ENCODE data around the gene NR5A1. TPM values are rescaled to one million over a fixed set of nuclear protein-coding genes. Genes with fewer than 3 reads are reported as not detected.

NR5A1 gene
- under 1 TPM in 1 of 4 donors, not detected in 3; 0.40 TPM for total RNA-seq

DNA sequence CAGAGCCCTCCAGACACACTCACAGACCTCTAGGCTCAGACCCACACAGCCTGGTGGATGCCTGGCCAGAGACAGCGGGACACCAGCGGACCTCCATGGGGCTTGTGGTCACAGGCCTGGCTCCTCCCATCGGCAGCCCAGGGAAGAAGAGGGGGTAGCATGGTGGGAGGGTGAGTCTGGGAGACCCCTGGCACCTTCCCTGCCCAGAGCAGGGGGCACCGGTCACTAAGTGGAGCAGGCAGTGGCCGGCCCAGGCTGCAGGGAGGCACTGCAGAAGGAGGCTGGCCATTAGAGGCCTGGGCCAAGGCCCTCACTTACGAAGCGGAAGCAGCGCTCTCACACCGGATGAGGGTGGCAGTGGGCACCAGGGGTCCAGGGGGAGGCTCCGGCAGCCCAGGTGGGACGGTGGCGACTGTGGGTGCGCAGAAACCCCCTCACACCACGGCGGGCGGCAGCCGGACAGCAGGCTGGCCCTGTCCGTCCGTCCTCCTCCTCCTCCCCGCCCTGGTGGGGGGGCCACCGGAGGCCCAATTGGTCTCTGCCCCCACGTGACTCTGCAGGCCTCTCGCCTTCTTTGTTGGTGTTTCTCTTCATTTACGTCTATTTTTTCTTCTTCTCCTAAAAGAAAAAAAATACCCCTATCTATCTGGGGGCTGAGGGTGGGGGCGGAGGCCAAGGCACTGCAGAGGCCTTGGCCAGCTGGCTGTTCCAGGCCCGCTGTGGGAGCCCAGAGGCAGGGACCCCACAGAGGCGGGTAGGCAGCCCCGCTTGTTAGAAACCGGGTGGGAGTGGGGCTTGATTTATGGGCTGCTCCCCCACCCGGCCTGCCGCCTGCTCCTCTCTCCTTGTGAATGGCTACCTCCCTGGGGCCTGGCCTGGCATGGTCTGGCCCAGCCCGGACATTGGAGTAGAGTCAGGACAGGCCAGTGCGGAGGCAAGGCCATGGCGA lies at the start of gene NR5A1:
Gene NR5A1, minus strand, starts transcription at position 469 of the 949 bp plus-strand sequence. CDS start 4,004 bp downstream, outside the sequence.
- 93 to 96% methylated on average over 26 to 27 of the region's 34 CpGs for WGBS, 2 donors
- Histone ChIP-seq H3K36me3 (no peaks in the 10 kb centered on the region), H3K4me3 (replicated peaks in 1 of 3) (no peak within 1 kb of the TSS), H3K27me3 (peaks cover 26% of the 10 kb centered on the region), H3K4me1 (peaks cover 5 to 21% of the 10 kb centered on the region in 2 donors), H3K9me3 (no peaks in the 10 kb centered on the region), H3K27ac (no peak within 1 kb of the TSS)
- TF ChIP-seq CTCF (IDR thresholded peaks at IDR 0.05) (no peak), POLR2A (IDR thresholded peaks at IDR 0.05) (no peak)
- DNase-seq = no peak
- intact Hi-C loops (cut with DNase I) = no loop called here

DNA sequence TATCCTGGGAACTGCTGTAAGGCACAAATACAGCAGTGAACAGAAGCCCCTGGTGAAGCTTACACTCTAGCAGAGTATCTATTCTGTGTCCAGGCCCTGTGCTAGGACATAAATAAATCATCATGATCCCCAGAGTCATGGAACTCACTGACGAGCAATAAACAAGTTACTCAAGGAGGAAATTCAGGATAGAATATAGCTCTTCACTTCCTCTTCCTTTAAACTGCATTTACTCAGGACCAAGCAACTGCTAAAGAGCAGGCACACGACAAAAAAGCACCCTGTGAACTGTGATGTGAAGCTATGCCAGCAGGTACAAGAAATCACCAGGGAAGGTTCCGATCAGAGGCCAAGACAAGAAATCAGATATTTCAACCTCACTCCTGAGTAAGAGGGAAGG lies 47.8 kb upstream of the NR5A1 start:
- intact Hi-C loops (cut with DNase I) = loop anchor here (10.0 kb wide), 1 partner anchor 150 kb away; no protein-coding TSS in a partner anchor
- WGBS, 2 donors = 67 to 86% methylated on average over 3 of the region's 3 CpGs
- Histone ChIP-seq H3K9me3 (no peaks in the 10 kb centered on the region), H3K27me3 (no peaks in the 10 kb centered on the region), H3K4me3 (replicated peaks in 1 of 3) (no peak overlapping the region), H3K36me3 (no peaks in the 10 kb centered on the region), H3K27ac (no peak overlapping the region), H3K4me1 (peaks cover 0 to 21% of the 10 kb centered on the region in 2 donors)
- TF ChIP-seq POLR2A (IDR thresholded peaks at IDR 0.05) = no peak
- TF ChIP-seq CTCF (IDR thresholded peaks at IDR 0.05) = no peak
- no peak for DNase-seq

DNA sequence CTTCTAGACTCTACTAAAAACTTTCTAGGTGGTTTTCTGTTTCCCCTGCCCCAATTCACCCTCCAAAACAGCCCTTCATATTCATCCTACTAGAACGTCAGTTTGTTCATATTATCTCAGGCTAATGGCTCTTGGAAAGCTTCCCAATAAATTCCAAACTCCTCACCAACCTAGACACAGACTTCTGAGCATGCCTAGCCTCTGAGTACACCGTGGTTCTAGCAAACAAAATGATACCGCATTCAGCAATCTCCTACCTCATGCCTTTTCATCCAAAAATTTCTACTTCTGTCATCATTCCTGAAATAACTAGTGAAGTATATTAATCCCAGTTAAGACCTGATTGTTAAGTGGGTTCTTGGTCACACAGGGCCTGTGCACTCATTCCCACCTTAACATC lies 46.5 kb upstream of the NR5A1 start:
- no peaks in the 10 kb centered on the region for H3K9me3 ChIP-seq
- H3K27ac ChIP-seq = peak overlapping the region in 1 of 3 donors; percentile 41
- DNase-seq = peak; percentile 25 to 26
- no peak overlapping the region for H3K4me3 ChIP-seq (replicated peaks in 1 of 3)
- WGBS, 2 donors = 30 to 32% methylated on average over 3 of the region's 3 CpGs
- no peaks in the 10 kb centered on the region for H3K27me3 ChIP-seq
- TF ChIP-seq CTCF (IDR thresholded peaks at IDR 0.05) = no peak
- TF ChIP-seq POLR2A (IDR thresholded peaks at IDR 0.05) = no peak
- H3K4me1 ChIP-seq = peaks cover 0 to 21% of the 10 kb centered on the region in 2 donors
- no peaks in the 10 kb centered on the region for H3K36me3 ChIP-seq
- intact Hi-C loops (cut with DNase I) = loop anchor here (10.0 kb wide), 1 partner anchor 151 kb away; no protein-coding TSS in a partner anchor

GRCh38 chr9:124552273-124552605 lies 45.0 kb upstream of the NR5A1 start:
- no peak for TF ChIP-seq CTCF (IDR thresholded peaks at IDR 0.05)
- no peak for TF ChIP-seq POLR2A (IDR thresholded peaks at IDR 0.05)
- Histone ChIP-seq H3K4me3 (replicated peaks in 1 of 3) (no peak overlapping the region), H3K27ac (no peak overlapping the region), H3K36me3 (no peaks in the 10 kb centered on the region), H3K27me3 (no peaks in the 10 kb centered on the region), H3K4me1 (peaks cover 0 to 21% of the 10 kb centered on the region in 2 donors), H3K9me3 (no peaks in the 10 kb centered on the region)
- intact Hi-C loops (cut with DNase I) = loop anchor here (10.0 kb wide), 1 partner anchor 153 kb away; no protein-coding TSS in a partner anchor
- DNase-seq = no peak
- WGBS, 2 donors = 94 to 100% methylated on average over 2 of the region's 2 CpGs

Measured in thyroid gland (tissue), 4 donors.